ENCODE measurements around the gene DNAH14. TPM values are rescaled to one million over a fixed set of nuclear protein-coding genes. Genes with fewer than 3 reads are reported as not detected.

DNAH14 gene
- total and polyA plus RNA-seq, 2 of the 13 experiments (the other 11 are each of a cell fraction or from before 2014, with no cell fraction given) = 4.5 to 27.5 TPM

DNA sequence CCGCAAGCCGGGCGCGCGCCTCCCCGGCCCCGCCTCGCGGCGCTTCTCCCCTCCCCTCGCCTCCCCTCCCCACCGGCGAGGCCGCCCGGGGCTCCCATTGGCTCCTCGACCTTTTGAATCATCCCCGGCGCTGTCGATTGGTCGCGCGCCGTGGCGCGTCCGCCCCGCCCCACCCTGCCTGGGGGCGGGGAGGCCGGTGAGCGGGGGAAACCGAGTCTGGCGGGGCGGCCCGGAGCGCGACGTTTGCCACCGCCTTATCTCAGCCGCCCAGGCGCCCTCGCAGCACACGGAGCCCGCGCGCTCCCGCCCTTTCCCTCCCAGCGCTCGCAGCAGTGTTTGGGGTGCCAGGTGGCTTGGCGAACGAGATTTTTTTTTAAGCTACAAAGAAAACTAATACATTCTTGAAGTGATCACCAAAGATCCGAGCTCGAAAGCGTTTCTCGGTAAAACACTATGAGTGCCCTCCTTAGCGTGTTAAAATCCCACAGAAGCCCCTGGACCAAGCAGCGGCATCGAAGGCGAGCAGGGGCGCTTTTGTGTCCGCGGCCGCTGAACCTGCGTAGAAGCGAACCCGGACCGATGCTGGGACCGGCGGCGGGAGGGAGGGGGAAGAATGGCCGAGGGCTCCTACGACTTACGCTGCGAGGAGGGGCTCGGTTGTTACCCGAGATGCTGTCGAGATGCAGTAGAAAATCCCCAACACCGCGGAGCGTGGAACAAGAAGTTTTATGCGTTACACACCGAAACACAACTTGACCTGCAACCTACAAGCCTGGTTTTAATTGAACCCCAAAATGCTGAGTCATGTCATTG lies 498.8 kb downstream of the DNAH14 start (continued):
- TF ChIP-seq, protein P1, sequence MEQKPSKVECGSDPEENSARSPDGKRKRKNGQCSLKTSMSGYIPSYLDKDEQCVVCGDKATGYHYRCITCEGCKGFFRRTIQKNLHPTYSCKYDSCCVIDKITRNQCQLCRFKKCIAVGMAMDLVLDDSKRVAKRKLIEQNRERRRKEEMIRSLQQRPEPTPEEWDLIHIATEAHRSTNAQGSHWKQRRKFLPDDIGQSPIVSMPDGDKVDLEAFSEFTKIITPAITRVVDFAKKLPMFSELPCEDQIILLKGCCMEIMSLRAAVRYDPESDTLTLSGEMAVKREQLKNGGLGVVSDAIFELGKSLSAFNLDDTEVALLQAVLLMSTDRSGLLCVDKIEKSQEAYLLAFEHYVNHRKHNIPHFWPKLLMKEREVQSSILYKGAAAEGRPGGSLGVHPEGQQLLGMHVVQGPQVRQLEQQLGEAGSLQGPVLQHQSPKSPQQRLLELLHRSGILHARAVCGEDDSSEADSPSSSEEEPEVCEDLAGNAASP (CRISPR knock-in tag; IDR thresholded peaks at IDR 0.05; ENCODE audit: borderline replicate concordance) = 0 out of 2 replicates have a peak, but pooled peaks have one; percentile 41
- TF ChIP-seq ZNF136 (CRISPR knock-in tag; IDR thresholded peaks at IDR 0.05; ENCODE audit: low read depth) (no peak), ZNF816 (CRISPR knock-in tag; IDR thresholded peaks at IDR 0.05; ENCODE audit: borderline replicate concordance) (no peak), ZSCAN21 (CRISPR knock-in tag; IDR thresholded peaks at IDR 0.05; ENCODE audit: borderline replicate concordance) (0 out of 2 replicates have a peak, but pooled peaks have one; percentile 16), FOXK2 (IDR thresholded peaks at IDR 0.05) (no peak), MTF1 (CRISPR knock-in tag; IDR thresholded peaks at IDR 0.05) (no peak; the same call in 1 of the 2 replicates), ZNF234 (CRISPR knock-in tag; conservative IDR thresholded peaks at IDR 0.05) (no peak), JUNB (CRISPR knock-in tag; IDR thresholded peaks at IDR 0.05; ENCODE audit: borderline replicate concordance) (no peak), CREB1 (IDR thresholded peaks at IDR 0.05) (peak; percentile 29; the same call in 1 of the 2 replicates), CREB1 (CRISPR knock-in tag; IDR thresholded peaks at IDR 0.05) (no peak), ZNF224 (CRISPR knock-in tag; IDR thresholded peaks at IDR 0.05) (0 out of 2 replicates have a peak, but pooled peaks have one; percentile 81), ASH2L (IDR thresholded peaks at IDR 0.05; ENCODE audit: insufficient read length, low read depth, low read length) (peak; percentile 92), ZNF121 (CRISPR knock-in tag; IDR thresholded peaks at IDR 0.05) (no peak), ZNF720 (CRISPR knock-in tag; IDR thresholded peaks at IDR 0.05) (no peak), NFKB2 (CRISPR knock-in tag; IDR thresholded peaks at IDR 0.05; ENCODE audit: borderline replicate concordance) (no peak), GATAD1 (CRISPR knock-in tag; IDR thresholded peaks at IDR 0.05) (no peak), TBP (CRISPR knock-in tag; IDR thresholded peaks at IDR 0.05) (no peak), AGO2 (optimal IDR thresholded peaks at IDR 0.05; ENCODE audit: low read depth, low read length) (no peak)
- TF ChIP-seq, protein P2, sequence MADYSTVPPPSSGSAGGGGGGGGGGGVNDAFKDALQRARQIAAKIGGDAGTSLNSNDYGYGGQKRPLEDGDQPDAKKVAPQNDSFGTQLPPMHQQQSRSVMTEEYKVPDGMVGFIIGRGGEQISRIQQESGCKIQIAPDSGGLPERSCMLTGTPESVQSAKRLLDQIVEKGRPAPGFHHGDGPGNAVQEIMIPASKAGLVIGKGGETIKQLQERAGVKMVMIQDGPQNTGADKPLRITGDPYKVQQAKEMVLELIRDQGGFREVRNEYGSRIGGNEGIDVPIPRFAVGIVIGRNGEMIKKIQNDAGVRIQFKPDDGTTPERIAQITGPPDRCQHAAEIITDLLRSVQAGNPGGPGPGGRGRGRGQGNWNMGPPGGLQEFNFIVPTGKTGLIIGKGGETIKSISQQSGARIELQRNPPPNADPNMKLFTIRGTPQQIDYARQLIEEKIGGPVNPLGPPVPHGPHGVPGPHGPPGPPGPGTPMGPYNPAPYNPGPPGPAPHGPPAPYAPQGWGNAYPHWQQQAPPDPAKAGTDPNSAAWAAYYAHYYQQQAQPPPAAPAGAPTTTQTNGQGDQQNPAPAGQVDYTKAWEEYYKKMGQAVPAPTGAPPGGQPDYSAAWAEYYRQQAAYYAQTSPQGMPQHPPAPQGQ (CRISPR knock-in tag; IDR thresholded peaks at IDR 0.05; ENCODE audit: borderline replicate concordance) = no peak
- TF ChIP-seq, protein P3, sequence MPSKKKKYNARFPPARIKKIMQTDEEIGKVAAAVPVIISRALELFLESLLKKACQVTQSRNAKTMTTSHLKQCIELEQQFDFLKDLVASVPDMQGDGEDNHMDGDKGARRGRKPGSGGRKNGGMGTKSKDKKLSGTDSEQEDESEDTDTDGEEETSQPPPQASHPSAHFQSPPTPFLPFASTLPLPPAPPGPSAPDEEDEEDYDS (CRISPR knock-in tag; IDR thresholded peaks at IDR 0.05) = peak; percentile 53
- TF ChIP-seq, protein P4, sequence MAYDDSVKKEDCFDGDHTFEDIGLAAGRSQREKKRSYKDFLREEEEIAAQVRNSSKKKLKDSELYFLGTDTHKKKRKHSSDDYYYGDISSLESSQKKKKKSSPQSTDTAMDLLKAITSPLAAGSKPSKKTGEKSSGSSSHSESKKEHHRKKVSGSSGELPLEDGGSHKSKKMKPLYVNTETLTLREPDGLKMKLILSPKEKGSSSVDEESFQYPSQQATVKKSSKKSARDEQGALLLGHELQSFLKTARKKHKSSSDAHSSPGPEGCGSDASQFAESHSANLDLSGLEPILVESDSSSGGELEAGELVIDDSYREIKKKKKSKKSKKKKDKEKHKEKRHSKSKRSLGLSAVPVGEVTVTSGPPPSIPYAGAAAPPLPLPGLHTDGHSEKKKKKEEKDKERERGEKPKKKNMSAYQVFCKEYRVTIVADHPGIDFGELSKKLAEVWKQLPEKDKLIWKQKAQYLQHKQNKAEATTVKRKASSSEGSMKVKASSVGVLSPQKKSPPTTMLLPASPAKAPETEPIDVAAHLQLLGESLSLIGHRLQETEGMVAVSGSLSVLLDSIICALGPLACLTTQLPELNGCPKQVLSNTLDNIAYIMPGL (CRISPR knock-in tag; IDR thresholded peaks at IDR 0.05; ENCODE audit: borderline replicate concordance in 1 of 2, low read depth in 1 of 2) = peak in 1 of 2 experiments; percentile 69; a peak in 2 of 4 replicates
- TF ChIP-seq, protein P5, sequence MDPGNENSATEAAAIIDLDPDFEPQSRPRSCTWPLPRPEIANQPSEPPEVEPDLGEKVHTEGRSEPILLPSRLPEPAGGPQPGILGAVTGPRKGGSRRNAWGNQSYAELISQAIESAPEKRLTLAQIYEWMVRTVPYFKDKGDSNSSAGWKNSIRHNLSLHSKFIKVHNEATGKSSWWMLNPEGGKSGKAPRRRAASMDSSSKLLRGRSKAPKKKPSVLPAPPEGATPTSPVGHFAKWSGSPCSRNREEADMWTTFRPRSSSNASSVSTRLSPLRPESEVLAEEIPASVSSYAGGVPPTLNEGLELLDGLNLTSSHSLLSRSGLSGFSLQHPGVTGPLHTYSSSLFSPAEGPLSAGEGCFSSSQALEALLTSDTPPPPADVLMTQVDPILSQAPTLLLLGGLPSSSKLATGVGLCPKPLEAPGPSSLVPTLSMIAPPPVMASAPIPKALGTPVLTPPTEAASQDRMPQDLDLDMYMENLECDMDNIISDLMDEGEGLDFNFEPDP (CRISPR knock-in tag; conservative IDR thresholded peaks at IDR 0.05) = no peak
